AG04450 (cell line): ENCODE results near the gene SFXN4. TPM values are rescaled to one million over a fixed set of nuclear protein-coding genes. Genes with fewer than 3 reads are reported as not detected.

Experiments used
- CTCF ChIA-PET: fragments of 300-600, 350-600 bp; formaldehyde crosslinking; extraction: SDS; loops from one replicate; lab custom pipeline; 2022; ENCODE audit warnings: antibody characterized with exemption, inconsistent platforms; lab: Charles Lee
- POLR2A ChIA-PET: fragments of 350-600 bp; formaldehyde crosslinking; extraction: SDS; loops from one replicate; lab custom pipeline; 2021; ENCODE audit warnings: antibody characterized with exemption, inconsistent platforms; lab: Yijun Ruan, JAX
- DNase-seq: peaks from one replicate; pipeline ENCODE4 v3.0.0-alpha.2; 2011; ENCODE audit warnings: low read depth, low spot score
- H3K27ac ChIP-seq: one replicate; pipeline ENCODE4 v1.5.1; 2012; ENCODE audit warnings: low read depth, low read length, control low read depth
- H3K27me3 ChIP-seq: one replicate; pipeline ENCODE4 v1.6.0; 2012; ENCODE audit warnings: low read length; ENCODE audit not compliant: control insufficient read depth, insufficient read depth
- H3K4me3 ChIP-seq: 2 replicates; pipeline ENCODE4 v1.5.1; 2011; ENCODE audit warnings: mild to moderate bottlenecking, low read depth, low read length, control low read depth
- H3K9me3 ChIP-seq: 2 replicates; pipeline ENCODE4 v1.5.1; 2012; ENCODE audit warnings: low read length; ENCODE audit not compliant: control insufficient read depth, insufficient read depth
- CTCF ChIP-seq: IDR thresholded peaks from 2 replicates; pipeline ENCODE4 v1.5.1; 2011; ENCODE audit warnings: low read depth, low read length, control low read depth, inconsistent platforms
- polyA plus RNA-seq: library from polyadenylated mRNA; depleted of rRNA; stranded (reverse); fragments of >200 nt; gene quantifications from 2 replicates; pipeline ENCODE4 v1.2.3, GENCODE V29; 2011

The SFXN4 gene
- polyA plus RNA-seq, 1 experiment, result 17.1 TPM

- Histone ChIP-seq H3K27ac (peak within 1 kb of the TSS; percentile 92), H3K9me3 (no peaks in the 10 kb centered on the region), H3K27me3 (no peaks in the 10 kb centered on the region), H3K4me3 (peak within 1 kb of the TSS; percentile 99)
- POLR2A ChIA-PET, result no interaction called here
- TF ChIP-seq CTCF, result no peak
- DNase-seq, result no peak
- CTCF ChIA-PET, result interaction anchor here (0.8 to 1.0 kb wide), 2 partner anchors 11 to 21 kb away, joined by 4 read pairs; no protein-coding TSS in a partner anchor
Measured at GRCh38 chr10:119178372-119179119, 13.0 kb upstream of the SFXN4 start, which contains the start of gene PRDX3. Gene PRDX3, minus strand, starts transcription at chr10:119178812. Its CDS starts 22 bp downstream, at chr10:119178790.

DNA sequence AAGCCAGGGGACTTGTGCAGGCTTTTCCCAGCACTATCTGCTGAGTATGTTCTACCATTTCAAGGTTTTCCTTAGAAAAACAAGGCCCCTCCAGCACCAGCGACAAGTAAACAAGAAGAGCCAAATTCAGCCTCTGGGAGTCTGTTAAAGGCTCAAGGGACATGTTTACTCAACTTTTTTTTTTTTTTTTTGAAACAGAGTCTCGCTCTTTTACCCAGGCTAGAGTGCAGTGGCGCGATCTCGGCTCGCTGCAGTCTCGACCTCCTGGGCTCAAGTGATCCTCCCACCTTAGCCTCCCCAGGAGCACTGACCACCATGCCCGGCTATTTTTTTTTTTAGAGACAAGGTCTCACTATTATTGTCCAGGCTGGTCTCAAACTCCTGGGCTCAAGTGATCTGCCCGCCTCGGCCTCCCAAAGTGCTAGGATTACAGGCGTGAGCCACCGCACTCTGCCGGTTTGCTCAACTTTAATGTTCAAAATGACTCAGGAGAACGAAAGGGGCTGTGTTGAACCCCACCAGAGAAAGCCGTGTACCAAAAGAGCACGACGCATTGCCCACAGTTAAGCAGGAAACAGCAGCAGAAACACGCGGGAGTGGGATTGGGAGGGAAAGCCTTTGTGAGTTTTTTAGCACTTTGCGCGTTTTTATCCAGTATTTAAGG is 12.3 kb upstream of the SFXN4 start:
- Histone ChIP-seq H3K27ac (peak overlapping the region; percentile 92), H3K27me3 (no peaks in the 10 kb centered on the region), H3K9me3 (no peaks in the 10 kb centered on the region), H3K4me3 (peak overlapping the region; percentile 99)
- no peak for TF ChIP-seq CTCF
- DNase-seq, result no peak
- ChIA-PET POLR2A (no interaction called here), CTCF (interaction anchor here (1.3 kb wide), 1 partner anchor 21 kb away, joined by 6 read pairs; no protein-coding TSS in a partner anchor)

- ChIA-PET CTCF (interaction anchor here (1.3 kb wide), 1 partner anchor 23 kb away, joined by 6 read pairs; no protein-coding TSS in a partner anchor), POLR2A (no interaction called here)
- no peak overlapping the region for H3K4me3 ChIP-seq
- DNase-seq, result no peak
- no peaks in the 10 kb centered on the region for H3K9me3 ChIP-seq
- no peaks in the 10 kb centered on the region for H3K27me3 ChIP-seq
- no peak for TF ChIP-seq CTCF
- H3K27ac ChIP-seq, result no peak overlapping the region
Measured at GRCh38 chr10:119176166-119176565, 10.7 kb upstream of the SFXN4 start.

DNA sequence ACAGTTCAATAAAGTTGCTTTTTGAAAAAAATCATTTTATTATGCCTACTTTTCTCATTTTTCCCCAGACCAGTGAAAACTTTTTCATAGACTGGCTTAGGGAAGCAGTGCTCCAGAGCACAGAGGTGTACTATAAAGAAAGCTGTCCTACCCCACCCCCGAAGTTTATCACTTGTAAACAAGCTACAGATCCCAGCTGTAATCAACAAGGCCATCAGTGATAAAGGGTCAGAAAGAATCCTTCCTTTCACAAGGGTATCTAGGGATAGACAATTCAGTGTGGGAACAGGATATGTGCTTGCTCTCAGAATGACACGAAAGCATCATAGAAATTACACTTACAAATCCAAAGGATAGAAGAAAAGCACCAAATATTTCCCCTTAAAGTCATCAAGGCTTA is 8.6 kb upstream of the SFXN4 start:
- DNase-seq, result no peak
- Histone ChIP-seq H3K4me3 (no peak overlapping the region), H3K27ac (no peak overlapping the region), H3K27me3 (no peaks in the 10 kb centered on the region), H3K9me3 (no peaks in the 10 kb centered on the region)
- TF ChIP-seq CTCF, result no peak
- POLR2A ChIA-PET, result no interaction called here
- CTCF ChIA-PET, result no interaction called here

GRCh38 chr10:119167041-119167440 is 1.5 kb upstream of the SFXN4 start:
- CTCF ChIA-PET, result interaction anchor here (1.0 kb wide), 1 partner anchor 323 kb away, joined by 4 read pairs; no protein-coding TSS in a partner anchor
- H3K9me3 ChIP-seq, result no peaks in the 10 kb centered on the region
- POLR2A ChIA-PET, result no interaction called here
- no peak overlapping the region for H3K27ac ChIP-seq
- no peak for TF ChIP-seq CTCF
- DNase-seq, result no peak
- no peak overlapping the region for H3K4me3 ChIP-seq
- H3K27me3 ChIP-seq, result no peaks in the 10 kb centered on the region
